Measurements from ENCODE around the gene LILRA5.

DNA sequence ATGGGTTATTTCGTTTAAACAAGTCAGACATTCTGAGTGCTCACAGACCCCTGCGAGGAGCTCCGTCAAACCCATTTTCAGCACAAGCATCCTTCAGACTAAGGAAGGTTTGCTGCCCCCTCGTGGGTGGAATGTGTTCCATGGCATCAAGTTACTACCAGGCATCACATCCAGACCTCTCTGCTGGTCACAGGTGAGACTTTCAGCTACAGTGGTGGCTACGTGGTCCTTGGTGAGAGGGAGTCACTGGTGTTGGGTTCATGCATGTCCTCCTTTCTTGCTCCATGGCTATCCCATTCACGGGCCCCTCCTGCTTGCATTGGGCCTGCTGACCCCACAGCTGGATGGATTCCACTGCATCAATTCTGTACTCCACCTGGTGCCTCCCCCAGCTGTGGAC, 46.8 kb downstream of the LILRA5 start:
- TF ChIP-seq, protein P1, sequence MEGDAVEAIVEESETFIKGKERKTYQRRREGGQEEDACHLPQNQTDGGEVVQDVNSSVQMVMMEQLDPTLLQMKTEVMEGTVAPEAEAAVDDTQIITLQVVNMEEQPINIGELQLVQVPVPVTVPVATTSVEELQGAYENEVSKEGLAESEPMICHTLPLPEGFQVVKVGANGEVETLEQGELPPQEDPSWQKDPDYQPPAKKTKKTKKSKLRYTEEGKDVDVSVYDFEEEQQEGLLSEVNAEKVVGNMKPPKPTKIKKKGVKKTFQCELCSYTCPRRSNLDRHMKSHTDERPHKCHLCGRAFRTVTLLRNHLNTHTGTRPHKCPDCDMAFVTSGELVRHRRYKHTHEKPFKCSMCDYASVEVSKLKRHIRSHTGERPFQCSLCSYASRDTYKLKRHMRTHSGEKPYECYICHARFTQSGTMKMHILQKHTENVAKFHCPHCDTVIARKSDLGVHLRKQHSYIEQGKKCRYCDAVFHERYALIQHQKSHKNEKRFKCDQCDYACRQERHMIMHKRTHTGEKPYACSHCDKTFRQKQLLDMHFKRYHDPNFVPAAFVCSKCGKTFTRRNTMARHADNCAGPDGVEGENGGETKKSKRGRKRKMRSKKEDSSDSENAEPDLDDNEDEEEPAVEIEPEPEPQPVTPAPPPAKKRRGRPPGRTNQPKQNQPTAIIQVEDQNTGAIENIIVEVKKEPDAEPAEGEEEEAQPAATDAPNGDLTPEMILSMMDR (IDR thresholded peaks at IDR 0.05), result peak; percentile 17 to 79 (median 61)
- no peak for TF ChIP-seq POLR2A (IDR thresholded peaks at IDR 0.05)
